A549 treated with Mapracorat at 1 μM for 4 hours (cell line): ENCODE data around the gene RGCC. TPM values are rescaled to one million over a fixed set of nuclear protein-coding genes. Genes with fewer than 3 reads are reported as not detected.

Experiments used
- total RNA-seq: library from RNA; stranded (reverse); fragments of 200-300 nt; extraction: Qiagen RNA extraction; gene quantifications from 5 replicates; pipeline ENCODE4 v1.2.3, GENCODE V29; 2022

The RGCC gene
- 6.0 to 10.3 TPM (median 8.4 TPM) in 5 replicates for total RNA-seq

GRCh38 chr13:41456768-41457588, at the start of gene RGCC:
Gene RGCC, plus strand, starts transcription at chr13:41457550. Its CDS starts 158 bp downstream, at chr13:41457708.

Other genes with a start within 250 kb of the RGCC start
- gene MTRF1, start 194.0 kb upstream of the RGCC start, total RNA-seq: 4.0 to 6.8 TPM (median 5.1 TPM) in 5 replicates
- 7.3 to 8.2 TPM (median 7.9 TPM) in 5 replicates for gene NAA16, start 146.3 kb upstream of the RGCC start, total RNA-seq